ENCODE results near the gene CACNA1I. TPM values are rescaled to one million over a fixed set of nuclear protein-coding genes. Genes with fewer than 3 reads are reported as not detected.

Gene CACNA1I
- total and polyA plus RNA-seq, 2 donors (not counting 3 experiments of a cell fraction or from before 2014, with no cell fraction given), result not detected

DNA sequence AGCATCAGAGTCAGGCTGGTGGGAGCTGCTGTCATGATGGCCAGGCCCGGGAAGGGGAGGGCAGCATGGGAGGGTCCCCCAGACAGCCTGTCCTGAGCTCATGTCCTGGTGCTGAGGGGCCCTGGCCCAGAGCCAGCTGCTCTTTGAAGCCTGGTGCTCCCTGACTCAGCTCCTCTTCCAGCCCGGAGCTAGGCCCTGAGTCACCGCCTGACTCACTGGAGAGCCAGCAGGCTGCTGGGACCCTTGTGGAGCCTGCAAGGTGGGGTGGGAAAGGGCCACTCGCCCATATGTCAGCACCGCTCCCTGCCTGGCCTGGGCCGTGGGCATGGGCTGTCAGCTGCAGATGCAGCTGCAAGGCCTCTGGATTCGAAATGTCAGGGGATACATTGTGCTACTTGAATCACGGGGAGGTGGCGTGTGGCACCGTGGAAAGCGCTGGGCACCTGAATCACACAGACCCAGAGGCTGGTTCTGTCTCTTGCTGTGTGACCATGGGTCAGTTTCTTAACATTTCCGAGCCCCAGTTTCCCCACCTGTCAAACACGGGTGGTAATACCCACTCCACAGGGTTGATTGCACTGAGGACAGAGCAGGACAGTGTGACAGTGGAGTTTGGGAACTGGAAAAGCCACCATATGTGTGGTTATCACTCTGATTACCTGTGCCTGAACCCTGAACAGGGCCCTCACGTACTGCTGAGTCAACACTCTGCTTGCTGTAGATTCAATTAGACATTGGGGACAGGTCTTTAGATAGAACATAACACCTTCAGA, 4.4 kb downstream of the CACNA1I start:
- Histone ChIP-seq H3K9ac (replicated peaks; ENCODE audit: extremely low read depth, insufficient read depth, low read length) (no peak overlapping the region), H3K27me3 (ENCODE audit: control insufficient read depth in 2 of 2, insufficient read depth in 2 of 2, low read length in 2 of 2) (no peaks in the 10 kb centered on the region), H4K20me1 (replicated peaks; ENCODE audit: control insufficient read depth, extremely low read depth, insufficient read depth, low read length) (no peaks in the 10 kb centered on the region), H3K9me1 (replicated peaks; ENCODE audit: control insufficient read depth, extremely low read depth, insufficient read depth, low read length) (no peaks in the 10 kb centered on the region), H2AFZ (ENCODE audit: low read depth, low read length) (no peak overlapping the region), H3K9me3 (replicated peaks; ENCODE audit: control insufficient read depth, insufficient read depth, low read length) (no peaks in the 10 kb centered on the region), H3K79me2 (ENCODE audit: control insufficient read depth, insufficient read depth, low read length) (no peaks in the 10 kb centered on the region), H3K27ac (ENCODE audit: insufficient read depth, low read depth, low read length) (no peak overlapping the region), H3K4me3 (replicated peaks in 1 of 3; ENCODE audit: insufficient read depth in 1 of 3, low read depth in 1 of 3, low read length in 3 of 3) (no peak overlapping the region), H3K36me3 (ENCODE audit: control insufficient read depth in 2 of 2, extremely low read depth in 1 of 2, insufficient read depth in 2 of 2, low read length in 2 of 2) (no peaks in the 10 kb centered on the region), H3K4me1 (ENCODE audit: control insufficient read depth, extremely low read depth, insufficient read depth, low read length) (peaks cover 9% of the 10 kb centered on the region), H3K4me2 (ENCODE audit: insufficient read depth, low read length) (no peak overlapping the region)
- BruUV-seq (replicated peaks), result no TSS peak
- POLR2A ChIA-PET, result no interaction called here
- CTCF ChIA-PET, result interaction anchor here (0.7 to 1.2 kb wide), 4 partner anchors 13 to 462 kb away, joined by 3 to 4 read pairs (median 3); no protein-coding TSS in a partner anchor
- dilution Hi-C loops (cut with MboI; ENCODE audit: extremely low pct_ligation_motif_present, low sequenced_read_pairs), result loop anchor here (25.0 kb wide), 1 partner anchor 437 kb away; no protein-coding TSS in a partner anchor
- intact Hi-C loops (cut with micrococcal nuclease), result loop anchor here (10.0 kb wide), 1 partner anchor 90 kb away; no protein-coding TSS in a partner anchor
- TF ChIP-seq POLR2A (IDR thresholded peaks at IDR 0.05; ENCODE audit: low read depth, low read length), result no peak
- TF ChIP-seq, protein P1, sequence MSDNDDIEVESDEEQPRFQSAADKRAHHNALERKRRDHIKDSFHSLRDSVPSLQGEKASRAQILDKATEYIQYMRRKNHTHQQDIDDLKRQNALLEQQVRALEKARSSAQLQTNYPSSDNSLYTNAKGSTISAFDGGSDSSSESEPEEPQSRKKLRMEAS (IDR thresholded peaks at IDR 0.05; ENCODE audit: insufficient read depth, insufficient read length), result no peak
- peak; percentile 18 for TF ChIP-seq JUN (IDR thresholded peaks at IDR 0.05; ENCODE audit: borderline replicate concordance, insufficient read depth, insufficient read length, low read depth)
- TF ChIP-seq EZH2 (IDR thresholded peaks at IDR 0.05; ENCODE audit: borderline replicate concordance, low read depth, low read length, severe bottlenecking), result no peak
- no peak for TF ChIP-seq MYC (IDR thresholded peaks at IDR 0.05; ENCODE audit: low read depth, low read length)
- peak; percentile 71 for TF ChIP-seq POLR2AphosphoS5 (IDR thresholded peaks at IDR 0.05; ENCODE audit: insufficient read depth, low read depth, low read length)
- TF ChIP-seq FOS (IDR thresholded peaks at IDR 0.05; ENCODE audit: borderline replicate concordance, insufficient read depth, low read length), result peak; percentile 99
- TF ChIP-seq, protein P2, sequence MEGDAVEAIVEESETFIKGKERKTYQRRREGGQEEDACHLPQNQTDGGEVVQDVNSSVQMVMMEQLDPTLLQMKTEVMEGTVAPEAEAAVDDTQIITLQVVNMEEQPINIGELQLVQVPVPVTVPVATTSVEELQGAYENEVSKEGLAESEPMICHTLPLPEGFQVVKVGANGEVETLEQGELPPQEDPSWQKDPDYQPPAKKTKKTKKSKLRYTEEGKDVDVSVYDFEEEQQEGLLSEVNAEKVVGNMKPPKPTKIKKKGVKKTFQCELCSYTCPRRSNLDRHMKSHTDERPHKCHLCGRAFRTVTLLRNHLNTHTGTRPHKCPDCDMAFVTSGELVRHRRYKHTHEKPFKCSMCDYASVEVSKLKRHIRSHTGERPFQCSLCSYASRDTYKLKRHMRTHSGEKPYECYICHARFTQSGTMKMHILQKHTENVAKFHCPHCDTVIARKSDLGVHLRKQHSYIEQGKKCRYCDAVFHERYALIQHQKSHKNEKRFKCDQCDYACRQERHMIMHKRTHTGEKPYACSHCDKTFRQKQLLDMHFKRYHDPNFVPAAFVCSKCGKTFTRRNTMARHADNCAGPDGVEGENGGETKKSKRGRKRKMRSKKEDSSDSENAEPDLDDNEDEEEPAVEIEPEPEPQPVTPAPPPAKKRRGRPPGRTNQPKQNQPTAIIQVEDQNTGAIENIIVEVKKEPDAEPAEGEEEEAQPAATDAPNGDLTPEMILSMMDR (IDR thresholded peaks at IDR 0.05; ENCODE audit: extremely low read depth in 1 of 2, insufficient read depth in 1 of 2, low read depth in 1 of 2, low read length in 2 of 2), result no peak
- FAIRE-seq (peak; percentile 89), DNase-seq (ENCODE audit: low read depth, low spot score) (peak; percentile 80)
